HEK293T (cell line): ENCODE results near the gene P2RX3.

Source experiments
- ELF4 ChIP-seq: fragments of 450-650 bp; IDR thresholded peaks from 2 replicates; pipeline ENCODE4 v1.6.1; 2017; ENCODE audit warnings: antibody characterized with exemption
- FOXA1 ChIP-seq: fragments of 450-650 bp; IDR thresholded peaks from 2 replicates; pipeline ENCODE4 v1.6.1; 2016; ENCODE audit warnings: mild to moderate bottlenecking
- FOXK2 ChIP-seq: fragments of 450-650 bp; IDR thresholded peaks from 2 replicates; pipeline ENCODE4 v1.6.1; 2016; ENCODE audit warnings: mild to moderate bottlenecking
- FOXM1 ChIP-seq: fragments of 450-650 bp; IDR thresholded peaks from 2 replicates; pipeline ENCODE4 v1.6.1; 2017; ENCODE audit warnings: mild to moderate bottlenecking, borderline replicate concordance
- HDGF ChIP-seq: fragments of 450-650 bp; IDR thresholded peaks from 2 replicates; pipeline ENCODE4 v1.6.1; 2017; ENCODE audit warnings: antibody characterized with exemption, borderline replicate concordance
- LEF1 ChIP-seq: fragments of 450-650 bp; IDR thresholded peaks from 2 replicates; pipeline ENCODE4 v1.6.1; 2017; ENCODE audit warnings: mild to moderate bottlenecking, borderline replicate concordance
- NFRKB ChIP-seq: fragments of 450-650 bp; IDR thresholded peaks from 2 replicates; pipeline ENCODE4 v1.6.1; 2016; ENCODE audit warnings: mild to moderate bottlenecking, moderate library complexity
- SP1 ChIP-seq: fragments of 450-650 bp; IDR thresholded peaks from 2 replicates; pipeline ENCODE4 v1.6.1; 2017
- ZNF384 ChIP-seq: fragments of 450-650 bp; IDR thresholded peaks from 2 replicates; pipeline ENCODE4 v1.6.1; 2016

DNA sequence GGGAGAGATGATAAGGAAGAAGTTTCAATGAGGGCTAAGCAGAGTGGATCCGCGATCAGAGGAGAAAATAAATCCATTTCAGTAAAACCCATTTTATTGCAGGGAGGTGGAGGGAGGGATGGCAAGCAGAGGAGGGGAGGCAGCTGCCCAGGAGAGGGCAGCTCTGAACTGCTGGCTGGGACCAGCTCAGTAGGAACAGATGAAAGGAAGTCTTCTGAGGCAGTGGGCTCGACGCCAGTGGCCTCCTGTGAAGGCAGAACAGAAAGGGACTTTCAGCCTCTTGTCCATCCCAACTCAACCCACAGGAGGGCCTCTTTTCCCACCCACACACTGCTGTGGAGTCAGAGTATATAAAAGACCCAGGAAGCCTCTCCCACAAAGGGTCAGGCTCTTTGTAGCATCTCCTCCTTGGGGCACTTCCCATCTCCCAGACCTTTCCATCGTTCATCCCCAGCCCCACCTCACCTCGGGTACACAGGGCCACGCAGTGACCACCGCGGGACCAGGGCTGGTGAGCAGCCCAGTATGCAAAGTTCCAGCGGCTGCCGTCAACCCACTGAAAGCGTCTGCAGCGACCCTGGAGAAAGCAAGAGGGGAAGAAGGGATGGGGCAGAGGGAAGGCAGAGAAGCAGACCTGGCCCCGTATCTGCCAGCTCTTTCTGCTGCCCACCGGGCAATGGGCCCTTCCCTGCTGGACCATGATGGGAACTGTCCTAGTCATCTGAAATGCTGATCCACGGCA lies 49.3 kb downstream of the P2RX3 start:
- TF ChIP-seq SP1 (no peak), FOXA1 (no peak), ZNF384 (no peak), ELF4 (no peak), FOXM1 (no peak), LEF1 (no peak), FOXK2 (no peak), NFRKB (no peak), HDGF (no peak)
